ENCODE results near the gene PLPPR2.

DNA sequence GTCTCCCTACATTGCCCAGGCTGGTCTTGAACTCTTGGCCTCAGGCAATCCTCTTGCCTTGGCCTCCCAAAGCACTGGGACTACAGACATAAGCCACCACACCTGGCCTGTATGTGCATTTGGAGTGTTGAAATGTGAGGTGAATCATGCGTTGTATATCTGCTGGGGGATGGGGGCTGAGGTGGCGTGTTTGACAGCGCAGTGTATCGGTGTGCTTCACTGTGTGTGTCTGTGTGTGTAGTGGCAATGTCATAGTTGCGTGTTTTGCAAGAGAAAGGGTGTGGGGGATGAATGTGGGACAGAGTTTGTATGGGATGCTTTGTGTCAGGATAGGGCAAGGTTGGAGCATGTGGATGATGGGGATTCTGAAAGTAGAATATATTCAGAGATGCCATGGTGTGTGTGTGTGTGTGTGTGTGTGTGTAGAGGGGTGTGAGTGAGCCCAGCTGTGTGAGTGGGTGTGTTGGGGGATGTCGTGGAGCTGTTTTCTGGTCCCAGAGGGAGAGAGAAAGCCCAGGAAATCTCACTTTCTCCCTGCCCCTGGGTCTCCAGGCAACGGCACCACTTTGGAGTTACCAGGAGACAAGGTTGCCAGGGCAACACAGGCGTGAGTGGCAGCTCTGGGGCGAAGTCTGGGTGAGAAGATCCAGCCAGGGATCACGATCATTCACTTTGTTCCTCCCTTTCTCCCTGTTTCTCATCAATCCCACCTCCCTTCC, 18.1 kb downstream of the PLPPR2 start:
- TF ChIP-seq, protein P1, sequence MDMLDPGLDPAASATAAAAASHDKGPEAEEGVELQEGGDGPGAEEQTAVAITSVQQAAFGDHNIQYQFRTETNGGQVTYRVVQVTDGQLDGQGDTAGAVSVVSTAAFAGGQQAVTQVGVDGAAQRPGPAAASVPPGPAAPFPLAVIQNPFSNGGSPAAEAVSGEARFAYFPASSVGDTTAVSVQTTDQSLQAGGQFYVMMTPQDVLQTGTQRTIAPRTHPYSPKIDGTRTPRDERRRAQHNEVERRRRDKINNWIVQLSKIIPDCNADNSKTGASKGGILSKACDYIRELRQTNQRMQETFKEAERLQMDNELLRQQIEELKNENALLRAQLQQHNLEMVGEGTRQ (IDR thresholded peaks at IDR 0.05; ENCODE audit: low read depth, low read length), result no peak
- TF ChIP-seq RAD21 (IDR thresholded peaks at IDR 0.05; ENCODE audit: low read length) (no peak), POLR2A (IDR thresholded peaks at IDR 0.05; ENCODE audit: low read depth, low read length) (no peak), SMC3 (IDR thresholded peaks at IDR 0.05; ENCODE audit: low read depth, low read length) (no peak), CHD1 (IDR thresholded peaks at IDR 0.05; ENCODE audit: low read depth, low read length) (no peak), CTCF (conservative IDR thresholded peaks at IDR 0.05; ENCODE audit: low read depth, low read length) (no peak), ELK1 (IDR thresholded peaks at IDR 0.05; ENCODE audit: borderline replicate concordance, low read depth, low read length) (no peak), CEBPB (IDR thresholded peaks at IDR 0.05; ENCODE audit: low read depth, low read length) (no peak), RCOR1 (IDR thresholded peaks at IDR 0.05; ENCODE audit: insufficient replicate concordance, low read length) (no peak)
